Body of pancreas (tissue), 4 donors: ENCODE measurements around the gene SYNGR2. TPM values are rescaled to one million over a fixed set of nuclear protein-coding genes. Genes with fewer than 3 reads are reported as not detected.

ENCODE experiments used
- ATAC-seq: fragments of 150-250 bp; one replicate; pipeline ENCODE4 v1.9.1; 2016
- DNase-seq, 4 donors: peaks; one replicate each; pipeline ENCODE4 v3.0.0-alpha.2; 2019
- H3K27ac ChIP-seq, 4 donors: fragments of 200-600 bp; sonication (generic); 1 replicate in 3 of 4; 2 replicates in 1 of 4; pipeline versions ENCODE4 v1.5.1 to v1.6.1; 2016 to 2019; ENCODE audit warnings: mild to moderate bottlenecking in 1 of 4, mixed read lengths in 1 of 4, moderate library complexity in 1 of 4
- H3K27me3 ChIP-seq, 2 donors: fragments of 200-600 bp; sonication (generic); one replicate each; pipeline ENCODE4 v1.6.0; 2016; ENCODE audit warnings: mild to moderate bottlenecking in 1 of 2
- H3K36me3 ChIP-seq, 2 donors: fragments of 200-600 bp; sonication (generic); replicated peaks in 1 of 2; 2 replicates each; pipeline ENCODE4 v1.5.1; 2016; ENCODE audit warnings: low read depth in 2 of 2; ENCODE audit not compliant: insufficient read depth in 1 of 2
- H3K4me1 ChIP-seq: fragments of 200-600 bp; sonication (generic); one replicate; pipeline ENCODE4 v1.6.0; 2016
- H3K4me3 ChIP-seq, 2 donors: fragments of 200-600 bp; sonication (generic); 1 replicate in 1 of 2; 2 replicates in 1 of 2; pipeline ENCODE4 v1.5.1; 2016 to 2019
- H3K9me3 ChIP-seq, 3 donors: fragments of 200-600 bp; sonication (generic); 1 replicate in 2 of 3; 2 replicates in 1 of 3; pipeline ENCODE4 v1.5.1; 2016
- POLR2A ChIP-seq, 3 donors: fragments of 450-650 bp; IDR thresholded peaks; one replicate each; pipeline ENCODE4 v1.6.1; 2016; ENCODE audit warnings: antibody characterized with exemption in 3 of 3, mild to moderate bottlenecking in 2 of 3
- WGBS, 2 donors: methylation state at CpG; one replicate each; pipeline ENCODE4 v1.1.5; 2017; 5-methylcytosine and 5-hydroxymethylcytosine counted together
- intact Hi-C: fragments of 100-400 bp; cut with DNase I; formaldehyde crosslinking; loops from one replicate; pipeline ENCODE4 v1.15.1; 2023
- total RNA-seq, 2 donors: library from RNA; depleted of rRNA; stranded (reverse); fragments of >200 nt; gene quantifications; one replicate each; pipeline ENCODE4 v1.1.0, GENCODE V29; 2016
- TF ChIP-seq, protein P1 (sequence below), 7 experiments: fragments of 450-650 bp in 4 of 7; fragments of 200-600 bp in 3 of 7; sonication (generic) in 3 of 7; IDR thresholded peaks; one replicate each; pipeline ENCODE4 v1.5.1; 2016 to 2019; ENCODE audit warnings: antibody characterized with exemption in 7 of 7

SYNGR2 gene
- total RNA-seq, 2 donors from 2014 or later = 68.6 to 86.4 TPM

GRCh38 chr17:78130090-78130436 is 38.3 kb upstream of the SYNGR2 start:
- Histone ChIP-seq H3K4me3 (no peak overlapping the region), H3K27ac (peak overlapping the region in 2 of 4 donors; percentile 1 to 91), H3K27me3 (no peaks in the 10 kb centered on the region), H3K36me3 (no peaks in the 10 kb centered on the region), H3K9me3 (no peaks in the 10 kb centered on the region), H3K4me1 (peaks cover 44% of the 10 kb centered on the region)
- DNase-seq = peak in 1 of 4 donors; percentile 10
- 24 to 31% methylated on average over 3 to 5 of the region's 5 CpGs for WGBS, 2 donors
- TF ChIP-seq, protein P1, sequence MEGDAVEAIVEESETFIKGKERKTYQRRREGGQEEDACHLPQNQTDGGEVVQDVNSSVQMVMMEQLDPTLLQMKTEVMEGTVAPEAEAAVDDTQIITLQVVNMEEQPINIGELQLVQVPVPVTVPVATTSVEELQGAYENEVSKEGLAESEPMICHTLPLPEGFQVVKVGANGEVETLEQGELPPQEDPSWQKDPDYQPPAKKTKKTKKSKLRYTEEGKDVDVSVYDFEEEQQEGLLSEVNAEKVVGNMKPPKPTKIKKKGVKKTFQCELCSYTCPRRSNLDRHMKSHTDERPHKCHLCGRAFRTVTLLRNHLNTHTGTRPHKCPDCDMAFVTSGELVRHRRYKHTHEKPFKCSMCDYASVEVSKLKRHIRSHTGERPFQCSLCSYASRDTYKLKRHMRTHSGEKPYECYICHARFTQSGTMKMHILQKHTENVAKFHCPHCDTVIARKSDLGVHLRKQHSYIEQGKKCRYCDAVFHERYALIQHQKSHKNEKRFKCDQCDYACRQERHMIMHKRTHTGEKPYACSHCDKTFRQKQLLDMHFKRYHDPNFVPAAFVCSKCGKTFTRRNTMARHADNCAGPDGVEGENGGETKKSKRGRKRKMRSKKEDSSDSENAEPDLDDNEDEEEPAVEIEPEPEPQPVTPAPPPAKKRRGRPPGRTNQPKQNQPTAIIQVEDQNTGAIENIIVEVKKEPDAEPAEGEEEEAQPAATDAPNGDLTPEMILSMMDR (IDR thresholded peaks at IDR 0.05) = no peak
- no peak for TF ChIP-seq POLR2A (IDR thresholded peaks at IDR 0.05)
- intact Hi-C loops = no loop called here
- ATAC-seq = no peak

DNA sequence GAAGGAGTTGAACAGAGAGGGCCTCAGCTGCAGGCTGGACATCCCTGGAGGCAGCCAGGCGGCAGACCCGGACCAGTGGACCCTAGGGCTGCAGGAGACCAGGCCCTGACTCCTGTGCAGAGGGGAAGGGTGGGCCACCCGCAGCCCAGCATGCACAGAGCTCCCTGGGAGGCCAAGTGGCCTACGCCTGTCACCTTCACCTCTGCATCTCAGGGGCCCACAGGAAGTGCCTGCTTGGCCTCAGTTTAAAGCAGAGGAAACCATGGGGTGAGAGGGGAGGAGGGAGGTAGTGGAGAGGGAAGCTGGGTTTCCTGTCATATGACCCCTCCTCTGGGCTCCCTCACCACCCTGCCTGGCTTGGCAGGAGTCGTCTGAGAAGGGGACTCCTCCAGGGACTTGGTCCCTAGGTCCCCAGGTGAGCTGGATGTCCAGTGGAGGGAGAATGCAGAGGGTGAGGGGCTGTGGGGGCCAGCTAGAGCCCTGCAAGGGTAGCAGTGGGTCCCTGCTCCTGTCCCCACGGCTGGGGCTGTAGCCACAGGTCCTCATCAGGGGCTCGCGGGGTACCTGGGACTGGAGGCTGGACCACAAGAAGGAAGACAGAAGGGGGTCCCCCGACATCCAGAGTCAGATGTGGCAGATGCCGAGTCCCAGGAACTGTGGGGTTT is 37.8 kb upstream of the SYNGR2 start, which contains the start of gene TMC8:
TMC8 (plus strand) TSS at position 335 of the 665 bp plus-strand sequence. CDS start 818 bp downstream, outside the sequence.
- Histone ChIP-seq H3K36me3 (no peaks in the 10 kb centered on the region), H3K9me3 (no peaks in the 10 kb centered on the region), H3K4me1 (peaks cover 44% of the 10 kb centered on the region), H3K27me3 (no peaks in the 10 kb centered on the region), H3K27ac (peak within 1 kb of the TSS in 2 of 4 donors; percentile 1 to 91), H3K4me3 (no peak within 1 kb of the TSS)
- DNase-seq (peak in 2 of 4 donors; percentile 13 to 53), ATAC-seq (no peak)
- TF ChIP-seq, protein P1 (IDR thresholded peaks at IDR 0.05) = no peak
- no peak for TF ChIP-seq POLR2A (IDR thresholded peaks at IDR 0.05)
- intact Hi-C loops = no loop called here
- WGBS, 2 donors = 62 to 63% methylated on average over 3 to 9 of the region's 10 CpGs

DNA sequence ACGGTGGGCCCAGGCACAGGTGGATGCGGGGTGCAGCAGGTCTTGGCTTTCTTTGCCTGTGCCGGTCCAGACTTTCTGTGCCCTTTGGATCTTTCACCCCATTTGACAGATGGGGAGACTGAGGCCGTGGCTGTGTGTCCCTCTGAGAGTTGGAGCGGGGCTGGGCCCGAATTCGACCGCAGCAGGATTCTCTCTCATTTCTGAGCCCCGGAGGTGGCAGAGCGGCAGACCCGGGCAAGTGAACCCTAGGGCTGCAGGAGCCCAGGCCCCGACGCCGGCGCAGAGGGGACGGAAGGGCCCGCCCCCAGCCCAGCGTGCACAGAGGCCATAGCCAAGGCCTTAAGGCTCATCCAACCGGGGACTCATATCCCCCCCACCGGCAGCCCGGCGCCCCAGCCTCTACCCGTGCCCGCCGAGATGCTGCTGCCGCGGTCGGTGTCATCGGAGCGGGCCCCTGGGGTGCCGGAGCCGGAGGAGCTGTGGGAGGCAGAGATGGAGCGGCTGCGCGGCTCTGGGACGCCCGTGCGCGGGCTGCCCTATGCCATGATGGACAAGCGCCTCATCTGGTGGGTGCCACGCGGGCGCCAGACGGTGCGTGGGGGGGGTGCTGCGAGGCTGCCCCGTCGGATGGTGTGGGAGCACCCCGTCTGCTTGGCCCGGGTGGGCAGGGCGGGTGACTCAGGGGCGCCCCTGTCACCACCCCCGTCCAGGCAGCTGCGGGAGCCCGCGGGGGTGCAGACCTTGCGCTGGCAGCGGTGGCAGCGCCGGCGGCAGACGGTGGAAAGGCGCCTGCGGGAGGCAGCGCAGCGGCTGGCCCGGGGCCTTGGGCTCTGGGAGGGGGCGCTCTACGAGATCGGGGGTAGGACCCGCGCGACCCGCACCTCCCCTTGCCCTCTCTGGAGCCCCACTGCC is 37.0 kb upstream of the SYNGR2 start:
- Histone ChIP-seq H3K9me3 (no peaks in the 10 kb centered on the region), H3K27ac (no peak overlapping the region), H3K4me1 (peaks cover 41% of the 10 kb centered on the region), H3K36me3 (no peaks in the 10 kb centered on the region), H3K27me3 (no peaks in the 10 kb centered on the region), H3K4me3 (no peak overlapping the region)
- ATAC-seq = no peak
- TF ChIP-seq POLR2A (IDR thresholded peaks at IDR 0.05) = no peak
- TF ChIP-seq, protein P1 (IDR thresholded peaks at IDR 0.05) = no peak
- peak in 1 of 4 donors; percentile 15 for DNase-seq
- intact Hi-C loops = no loop called here
- WGBS, 2 donors = 19 to 70% methylated on average over 5 to 64 of the region's 74 CpGs

DNA sequence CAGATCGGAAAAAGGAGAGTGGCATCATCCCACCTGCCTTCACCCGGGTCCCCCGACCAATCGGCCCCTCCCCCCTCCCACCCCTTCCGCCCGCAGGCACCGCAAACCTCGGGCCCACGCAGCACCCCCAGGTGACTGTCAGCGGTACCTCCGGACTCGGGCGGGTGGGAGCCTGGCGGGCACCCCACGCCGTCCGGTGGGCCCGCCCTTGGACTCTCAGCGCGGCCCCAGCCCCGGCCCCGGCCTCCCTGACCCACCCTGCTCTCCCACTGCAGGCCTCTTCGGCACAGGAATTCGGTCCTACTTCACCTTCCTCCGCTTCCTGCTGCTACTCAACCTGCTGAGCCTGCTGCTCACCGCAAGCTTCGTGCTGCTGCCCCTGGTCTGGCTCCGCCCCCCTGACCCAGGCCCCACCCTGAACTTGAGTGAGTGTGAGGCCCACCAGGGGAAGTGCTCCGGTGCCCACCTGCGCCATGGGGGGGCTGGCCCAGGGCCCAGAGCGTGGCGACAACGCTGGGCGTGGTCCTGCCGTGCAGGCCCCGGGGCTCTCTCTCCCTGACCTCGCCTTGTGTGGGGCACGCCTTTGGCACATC is 36.2 kb upstream of the SYNGR2 start:
- intact Hi-C loops = no loop called here
- peaks cover 33% of the 10 kb centered on the region for H3K4me1 ChIP-seq
- H3K36me3 ChIP-seq = no peaks in the 10 kb centered on the region
- H3K27me3 ChIP-seq = no peaks in the 10 kb centered on the region
- ATAC-seq = no peak
- TF ChIP-seq POLR2A (IDR thresholded peaks at IDR 0.05) = no peak
- TF ChIP-seq, protein P1 (IDR thresholded peaks at IDR 0.05) = no peak
- peak overlapping the region in 1 of 4 donors; percentile 34 for H3K27ac ChIP-seq
- 46 to 89% methylated on average over 3 to 29 of the region's 38 CpGs for WGBS, 2 donors
- no peaks in the 10 kb centered on the region for H3K9me3 ChIP-seq
- DNase-seq = peak; percentile 37 to 51 (median 44)
- no peak overlapping the region for H3K4me3 ChIP-seq
